ENCODE results near the gene GALNT2. TPM values are rescaled to one million over a fixed set of nuclear protein-coding genes. Genes with fewer than 3 reads are reported as not detected.

Gene GALNT2
- total RNA-seq, 1 donor from 2014 or later: 62.8 TPM

DNA sequence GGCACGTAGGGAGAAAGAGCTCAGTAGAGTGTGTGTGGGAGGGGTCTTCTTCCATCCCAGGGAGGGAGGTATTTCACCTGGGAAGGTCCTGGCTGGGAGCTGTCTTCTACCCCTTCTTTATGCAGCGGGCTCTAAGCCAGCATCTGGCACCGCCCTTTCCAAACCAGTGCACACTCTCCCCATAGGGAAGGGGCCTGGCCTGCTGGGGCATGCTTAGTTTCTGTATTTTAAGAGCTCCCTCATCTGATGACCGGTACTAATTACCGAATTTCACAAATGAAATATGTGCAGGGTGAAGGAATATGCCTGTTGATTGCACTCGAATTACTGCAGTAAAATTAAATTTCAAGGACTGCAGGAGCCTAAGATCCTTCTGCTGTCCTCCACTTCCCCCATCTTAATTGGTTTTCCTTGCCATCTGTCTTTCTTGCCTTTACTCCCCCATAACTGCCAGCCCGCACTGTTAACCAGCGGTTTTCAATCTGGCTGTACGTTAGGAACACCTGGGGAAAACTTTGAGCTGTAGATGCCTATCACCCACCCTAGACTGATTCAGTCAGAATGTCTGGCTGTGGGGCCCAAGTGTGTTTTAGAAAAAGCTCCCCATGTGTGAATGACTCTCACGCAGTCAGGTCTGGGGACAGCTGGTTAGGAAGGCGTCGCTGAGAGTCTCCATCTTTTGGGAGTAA is 20.1 kb downstream of the GALNT2 start:
- FAIRE-seq: no peak
- no peak for DNase-seq (ENCODE audit: low spot score in 2 of 2)

DNA sequence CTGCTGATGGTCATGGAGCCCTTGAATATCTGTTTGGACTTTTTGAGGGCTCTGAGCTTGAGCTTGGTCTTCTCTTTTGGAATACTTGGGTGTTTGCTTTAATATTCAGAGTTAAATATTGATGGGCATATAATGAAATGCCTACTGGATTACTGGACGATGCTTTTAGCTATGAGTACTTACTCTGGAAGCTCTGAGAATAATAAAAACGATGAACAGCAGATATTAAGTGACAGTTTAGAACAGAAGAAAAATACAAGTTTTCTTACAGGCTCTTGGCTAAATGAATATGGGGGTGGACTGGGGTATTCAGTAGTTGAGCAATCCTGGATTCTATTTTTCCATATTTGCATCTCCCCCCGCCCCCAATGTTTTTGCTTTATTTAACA is 20.7 kb downstream of the GALNT2 start:
- FAIRE-seq (no peak), DNase-seq (ENCODE audit: low spot score in 2 of 2) (no peak)

DNA sequence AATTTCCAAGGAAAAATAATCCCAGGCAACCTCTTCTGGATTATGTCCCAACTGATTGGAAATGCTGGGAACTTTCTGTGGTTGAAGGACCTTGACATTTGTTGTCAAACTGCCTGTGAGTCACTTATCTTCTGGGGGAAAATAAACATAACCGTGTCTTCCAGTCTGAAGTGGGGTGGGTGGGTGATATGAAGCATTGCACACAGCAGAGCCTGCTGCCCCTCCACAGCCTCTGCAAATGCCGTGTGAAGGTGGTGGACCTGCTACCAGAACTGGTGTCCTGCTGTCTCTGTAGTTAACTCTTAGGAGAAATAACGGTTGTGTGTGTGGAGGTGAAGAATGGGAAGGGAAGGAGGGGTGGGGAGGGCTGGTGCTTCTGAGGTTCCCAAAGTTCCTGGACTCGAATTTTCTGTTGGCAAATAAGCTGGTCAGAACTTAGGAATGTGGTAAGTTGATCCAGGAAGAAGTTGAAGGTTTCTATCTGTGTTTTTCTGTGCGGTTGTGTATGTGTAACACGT is 23.2 kb downstream of the GALNT2 start:
- DNase-seq (ENCODE audit: low spot score in 2 of 2): no peak
- FAIRE-seq: no peak

DNA sequence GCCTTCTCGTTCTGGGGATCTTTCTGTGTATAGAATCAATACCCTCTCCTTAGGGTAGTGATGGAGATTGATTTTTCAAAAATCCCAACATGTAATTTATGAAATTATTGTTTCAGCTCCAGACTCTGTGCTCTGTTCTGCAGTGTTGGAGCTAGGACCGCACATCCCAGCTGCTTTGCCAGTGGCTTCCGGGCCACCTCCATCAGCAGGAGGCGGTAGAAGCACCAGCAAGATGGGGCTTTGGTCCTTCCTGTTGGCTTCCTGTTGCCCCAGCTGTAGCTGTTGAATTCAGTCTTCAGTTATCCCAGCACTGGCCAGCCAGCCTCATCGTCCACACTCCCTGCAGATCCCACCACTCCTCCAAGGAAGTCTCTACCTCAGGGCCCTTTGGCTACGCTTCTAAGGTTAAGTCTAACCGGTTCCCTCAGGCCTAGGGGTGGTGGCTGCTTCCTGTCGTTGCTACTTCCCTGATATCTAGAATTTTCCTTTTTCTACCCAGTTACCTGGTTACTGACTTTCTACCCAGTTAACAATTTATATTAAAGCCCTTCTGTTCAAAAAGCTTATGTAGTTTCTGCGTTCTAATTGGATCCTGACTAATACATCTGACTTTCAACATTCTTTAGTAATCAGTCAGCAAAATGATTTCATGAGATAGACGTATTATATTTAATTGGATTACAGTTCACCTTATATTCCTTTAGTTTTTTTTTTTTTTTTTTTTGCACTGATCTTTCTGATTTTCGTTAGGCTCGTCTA is 24.6 kb downstream of the GALNT2 start:
- no peak for FAIRE-seq

DNA sequence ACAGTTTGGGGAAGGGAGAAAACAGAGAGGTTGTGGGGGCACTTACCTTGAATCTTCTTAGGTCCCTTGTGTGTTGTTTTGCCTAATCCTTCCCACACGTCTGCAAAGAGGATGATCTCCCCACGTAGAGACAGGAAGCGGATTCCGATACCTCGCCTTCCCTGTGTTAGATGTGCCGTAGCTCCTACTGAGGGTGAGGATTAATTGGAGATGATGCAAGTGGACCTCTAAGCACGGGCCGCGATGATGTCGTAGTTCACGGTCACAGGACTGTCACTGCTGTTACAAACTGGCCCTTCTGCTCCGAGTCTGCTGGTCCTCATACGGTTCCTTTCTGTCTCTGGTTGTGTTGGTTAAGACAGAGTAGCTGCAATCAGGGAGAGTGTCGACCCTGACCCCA is 27.7 kb downstream of the GALNT2 start:
- DNase-seq (ENCODE audit: low spot score in 2 of 2) (no peak), FAIRE-seq (no peak)

More for the DNA sequence above, 24.6 kb downstream of the GALNT2 start:
- no peak for DNase-seq (ENCODE audit: low spot score in 2 of 2)

DNA sequence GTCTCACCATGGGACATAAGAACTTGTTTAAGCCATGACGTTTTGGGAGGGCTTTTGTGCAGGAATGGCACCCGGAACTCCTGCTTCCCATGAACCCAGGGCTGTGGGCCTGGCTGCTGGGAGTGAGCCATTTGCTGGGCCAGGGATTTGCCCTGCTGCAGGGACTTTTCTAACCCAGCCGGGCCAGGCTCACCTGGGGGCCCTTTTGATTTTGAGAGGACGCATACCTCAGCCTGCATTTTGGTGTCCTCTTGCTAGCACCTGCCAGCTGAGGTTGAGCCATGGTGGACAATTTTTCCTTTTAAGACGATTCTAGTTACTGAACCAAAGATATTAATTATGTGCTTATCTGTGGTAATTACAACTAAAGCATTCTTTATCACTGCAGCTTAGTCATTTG is 28.9 kb downstream of the GALNT2 start:
- no peak for FAIRE-seq

DNA sequence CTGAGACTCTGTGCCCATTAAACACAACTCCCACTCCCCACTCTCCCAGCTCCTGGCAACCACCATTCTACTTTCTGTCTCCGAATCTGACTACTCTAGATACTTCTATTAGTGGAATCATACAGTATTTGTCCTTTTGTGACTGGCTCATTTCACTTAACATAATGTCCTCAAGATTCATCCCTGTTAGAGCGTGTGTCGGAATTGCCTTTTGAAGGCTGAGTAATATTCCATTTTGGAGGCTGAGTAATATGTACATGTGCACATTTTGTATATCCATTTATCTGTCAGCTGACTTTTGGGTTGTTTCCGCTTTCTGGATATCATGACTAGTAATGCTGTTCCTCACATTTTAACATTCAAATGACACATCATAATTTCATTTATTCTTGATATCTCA is 30.3 kb downstream of the GALNT2 start:
- DNase-seq (ENCODE audit: low spot score in 2 of 2) (no peak), FAIRE-seq (no peak)

More for the DNA sequence above, 28.9 kb downstream of the GALNT2 start:
- no peak for DNase-seq (ENCODE audit: low spot score in 2 of 2)

DNA sequence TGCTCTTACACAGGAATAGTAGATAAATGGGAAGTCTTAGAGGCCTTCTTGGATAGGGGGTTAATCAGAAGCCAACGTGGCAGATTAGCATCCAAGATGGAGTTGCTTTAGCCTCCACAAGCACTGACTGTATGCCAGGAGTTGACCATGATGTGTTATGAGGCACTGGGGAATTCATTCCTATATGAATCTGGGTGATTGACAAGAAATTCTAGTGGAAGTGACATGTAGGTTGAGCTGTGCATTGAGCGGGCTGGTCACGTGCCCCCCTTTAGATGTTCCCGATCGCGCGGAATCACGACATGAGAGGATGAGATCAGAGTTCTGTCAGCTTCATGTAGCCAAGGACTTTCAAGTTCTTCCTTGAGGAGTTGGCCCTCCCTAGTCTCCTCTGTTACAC is 31.7 kb downstream of the GALNT2 start:
- no peak for DNase-seq (ENCODE audit: low spot score in 2 of 2)
- no peak for FAIRE-seq

DNA sequence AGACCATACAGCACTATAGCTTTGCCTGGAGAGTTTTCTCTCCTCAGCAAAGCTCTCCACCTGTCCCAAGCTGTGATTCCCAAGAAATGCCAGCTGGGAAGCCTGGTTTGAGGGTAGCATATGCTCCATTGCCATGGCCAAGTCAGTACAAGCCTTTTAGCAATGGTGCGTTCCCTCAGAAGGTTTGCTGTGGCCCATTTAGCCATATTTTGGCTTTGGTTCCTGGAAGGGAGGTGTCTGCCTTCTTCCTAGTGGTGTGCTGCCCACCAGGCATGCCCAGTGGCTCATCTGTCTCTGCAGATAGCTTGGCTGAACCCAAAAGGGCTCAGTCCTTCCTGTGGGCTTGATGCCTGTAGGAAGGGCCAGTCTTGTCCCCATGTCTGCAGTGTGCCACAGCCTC is 32.4 kb downstream of the GALNT2 start:
- no peak for FAIRE-seq
- DNase-seq (ENCODE audit: low spot score in 2 of 2): no peak

DNA sequence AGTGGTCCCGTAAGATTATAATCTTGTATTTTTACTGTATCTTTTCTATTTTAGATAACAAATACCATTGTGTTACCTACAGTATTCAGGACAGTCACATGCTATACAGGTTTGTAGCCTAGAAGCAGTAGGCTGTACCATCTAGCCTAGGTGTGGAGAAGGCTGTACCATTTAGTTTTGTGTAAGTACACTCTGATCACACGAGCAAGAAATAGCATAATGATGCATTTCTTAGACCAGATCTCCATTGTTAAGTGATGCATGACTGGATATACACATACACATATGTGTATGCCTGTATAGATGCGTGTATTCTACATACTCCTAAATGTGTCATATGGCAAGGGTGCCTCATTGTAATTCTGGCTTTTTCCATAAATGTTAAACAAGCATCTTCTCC is 33.9 kb downstream of the GALNT2 start:
- no peak for FAIRE-seq
- DNase-seq (ENCODE audit: low spot score in 2 of 2): no peak

DNA sequence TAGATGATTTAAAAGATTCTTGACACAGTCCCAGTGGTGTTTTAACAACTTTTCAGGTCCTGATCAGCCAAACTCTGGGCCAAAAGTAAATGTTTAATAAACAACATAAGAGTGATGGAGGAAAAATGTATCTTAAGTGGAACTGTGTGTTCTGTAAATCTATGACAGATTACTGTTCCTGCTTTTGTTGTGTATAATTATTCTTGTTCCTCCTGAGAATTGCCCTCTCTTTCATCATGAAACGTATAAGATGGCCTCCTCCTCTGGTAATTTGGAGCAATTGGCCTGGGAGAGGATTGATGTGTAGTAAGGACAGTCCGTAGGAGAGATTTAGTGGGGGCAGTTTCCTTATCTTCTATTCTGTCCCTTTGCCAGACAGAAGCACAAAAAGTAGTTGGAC is 34.5 kb downstream of the GALNT2 start:
- FAIRE-seq (no peak), DNase-seq (ENCODE audit: low spot score in 2 of 2) (no peak)

DNA sequence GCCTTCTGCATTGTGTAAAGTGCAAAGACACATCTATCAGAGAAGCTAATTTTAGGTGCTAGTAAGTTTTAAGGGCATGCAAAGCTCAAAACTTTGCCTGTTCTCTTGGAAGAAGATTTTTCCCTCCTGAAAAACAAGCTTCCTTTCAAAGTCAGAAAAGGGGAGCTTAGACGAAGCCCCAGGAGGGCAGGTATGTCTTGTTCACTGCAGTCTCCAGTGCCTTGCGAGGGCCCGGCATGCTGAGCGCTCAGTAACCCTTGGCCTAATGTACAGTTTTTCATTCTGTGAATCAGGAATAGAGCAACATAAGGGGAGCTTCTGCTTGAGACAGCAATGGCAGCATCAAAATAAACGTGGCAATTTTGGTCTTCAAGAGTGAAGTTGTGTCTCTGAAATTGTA is 35.0 kb downstream of the GALNT2 start:
- no peak for DNase-seq (ENCODE audit: low spot score in 2 of 2)

DNA sequence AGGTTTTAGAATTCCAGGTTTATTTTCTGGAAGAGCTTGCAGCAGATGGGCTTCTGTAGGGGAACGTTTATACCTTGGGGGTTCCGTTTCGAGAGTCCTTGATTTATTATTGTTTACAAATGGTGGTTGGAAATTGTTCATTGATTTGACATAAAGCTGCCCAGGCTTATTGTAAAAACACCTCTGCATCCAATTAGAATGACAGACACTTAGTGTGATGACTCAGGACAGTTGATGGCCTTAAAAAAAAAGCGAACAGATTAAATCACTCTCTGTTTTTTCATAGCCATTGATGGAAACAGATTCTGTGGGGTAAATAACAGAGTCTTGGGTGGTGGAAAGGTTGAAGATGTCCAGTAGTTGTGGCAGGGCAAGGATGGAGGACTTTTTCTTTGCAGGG is 35.4 kb downstream of the GALNT2 start:
- no peak for DNase-seq (ENCODE audit: low spot score in 2 of 2)
- no peak for FAIRE-seq

More for the DNA sequence above, 35.0 kb downstream of the GALNT2 start:
- FAIRE-seq: no peak

DNA sequence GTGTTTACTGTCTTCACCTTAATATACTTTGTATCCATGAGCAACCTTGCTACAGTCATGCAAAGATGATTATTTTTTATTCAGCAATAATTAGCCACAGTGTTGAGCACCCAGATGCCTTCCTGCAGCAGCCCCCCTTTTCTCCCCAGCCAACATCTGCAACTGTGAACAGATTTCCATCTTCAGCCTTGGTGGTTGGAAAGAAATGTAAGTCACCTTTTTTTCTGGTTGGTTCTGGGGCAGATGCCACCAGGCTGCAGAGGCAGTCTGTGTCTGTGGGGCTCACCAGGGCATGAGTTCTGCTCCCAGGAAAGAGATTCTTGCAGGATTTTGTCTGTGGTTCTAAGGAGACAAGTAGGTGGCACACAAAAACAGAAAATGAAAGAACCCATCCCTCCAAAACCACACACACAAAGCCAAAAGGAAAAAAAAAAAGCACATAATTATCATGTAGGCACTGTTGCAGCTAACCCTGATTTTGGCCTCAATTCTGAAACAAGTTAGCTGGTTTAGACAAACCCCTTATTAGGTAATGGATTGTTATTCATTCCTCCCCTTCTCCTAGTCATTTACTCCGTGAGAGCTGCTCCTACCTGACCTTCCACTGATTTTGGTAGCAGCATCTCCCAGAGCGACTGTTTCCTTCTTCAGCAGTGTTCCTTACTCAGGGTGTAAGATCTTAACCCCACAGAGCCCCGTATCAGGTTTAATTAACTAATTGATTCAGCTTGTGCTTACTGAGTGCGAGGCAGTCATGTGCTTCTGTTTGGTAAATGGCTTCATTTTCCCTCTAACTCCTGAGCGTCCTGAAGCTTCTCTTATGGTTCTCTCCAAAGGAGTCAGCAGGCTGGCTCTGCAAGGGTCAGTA is 36.5 kb downstream of the GALNT2 start:
- no peak for DNase-seq (ENCODE audit: low spot score in 2 of 2)
- FAIRE-seq: no peak

DNA sequence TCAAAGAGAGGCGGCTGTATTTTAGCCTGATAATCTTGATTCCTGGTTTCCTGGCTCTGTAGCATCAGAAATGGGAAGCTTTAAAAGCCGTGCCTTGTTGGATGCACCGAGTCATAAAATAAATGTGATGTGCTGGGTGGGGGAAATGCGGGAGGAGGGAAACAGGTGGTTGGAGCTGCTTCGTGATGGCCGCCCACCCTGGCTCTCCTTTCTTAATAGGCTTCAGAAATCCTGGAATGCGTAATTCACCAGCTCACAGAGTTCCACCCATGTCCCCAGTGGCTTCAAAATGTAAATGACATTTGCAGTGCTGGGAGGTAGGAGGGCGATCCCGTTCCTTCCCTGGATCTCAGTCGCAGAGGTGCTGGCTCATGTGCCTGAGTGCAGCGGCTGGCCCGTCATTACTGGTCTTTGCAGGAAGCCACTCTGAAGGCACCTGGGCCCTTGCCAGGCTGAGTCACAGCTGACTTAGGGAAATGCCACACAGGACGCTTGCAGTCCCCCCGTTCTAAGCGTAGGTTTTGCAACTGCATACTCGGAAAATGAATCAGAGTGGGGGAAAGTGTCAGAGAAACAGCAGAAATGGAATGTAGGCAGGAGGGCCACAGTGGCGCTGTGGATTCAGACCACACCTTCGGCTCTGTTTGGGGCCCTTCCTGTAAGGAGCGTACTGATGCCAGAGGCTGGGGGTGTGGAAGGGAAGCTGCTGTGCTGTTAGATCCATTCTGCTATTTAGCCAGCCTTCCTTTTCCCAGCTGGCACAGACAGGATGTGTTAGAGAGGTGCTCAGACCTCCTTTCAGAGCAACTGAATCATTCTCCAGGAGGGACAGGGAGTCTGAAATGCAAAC is 37.6 kb downstream of the GALNT2 start:
- FAIRE-seq: no peak
- peak in 1 of 2 donors; percentile 79 for DNase-seq (ENCODE audit: low spot score in 2 of 2)

DNA sequence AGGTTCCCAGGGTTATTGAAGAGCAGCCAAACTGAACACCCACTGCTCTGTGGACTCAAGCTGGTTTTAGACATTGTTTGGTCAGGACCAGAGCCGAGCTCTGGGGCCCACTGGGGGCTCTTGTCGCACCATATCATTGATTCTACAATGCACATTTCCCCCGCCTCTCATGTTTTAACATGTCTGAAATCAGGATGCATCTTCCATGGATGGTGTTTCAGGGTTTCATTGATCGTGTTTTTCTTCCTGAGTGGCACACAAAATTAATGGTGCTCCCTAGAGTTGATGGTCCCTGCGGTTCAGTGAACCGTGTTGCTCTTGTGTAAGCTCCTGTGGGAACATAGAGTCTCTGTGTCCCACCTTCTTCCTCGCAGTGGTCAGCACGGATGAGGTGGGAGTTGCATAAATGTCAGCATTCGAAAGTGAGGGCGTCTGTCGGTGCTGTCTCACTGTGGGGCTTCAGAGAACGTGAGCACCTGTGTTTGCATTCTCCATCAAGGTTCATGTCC is 38.3 kb downstream of the GALNT2 start:
- FAIRE-seq: no peak

DNA sequence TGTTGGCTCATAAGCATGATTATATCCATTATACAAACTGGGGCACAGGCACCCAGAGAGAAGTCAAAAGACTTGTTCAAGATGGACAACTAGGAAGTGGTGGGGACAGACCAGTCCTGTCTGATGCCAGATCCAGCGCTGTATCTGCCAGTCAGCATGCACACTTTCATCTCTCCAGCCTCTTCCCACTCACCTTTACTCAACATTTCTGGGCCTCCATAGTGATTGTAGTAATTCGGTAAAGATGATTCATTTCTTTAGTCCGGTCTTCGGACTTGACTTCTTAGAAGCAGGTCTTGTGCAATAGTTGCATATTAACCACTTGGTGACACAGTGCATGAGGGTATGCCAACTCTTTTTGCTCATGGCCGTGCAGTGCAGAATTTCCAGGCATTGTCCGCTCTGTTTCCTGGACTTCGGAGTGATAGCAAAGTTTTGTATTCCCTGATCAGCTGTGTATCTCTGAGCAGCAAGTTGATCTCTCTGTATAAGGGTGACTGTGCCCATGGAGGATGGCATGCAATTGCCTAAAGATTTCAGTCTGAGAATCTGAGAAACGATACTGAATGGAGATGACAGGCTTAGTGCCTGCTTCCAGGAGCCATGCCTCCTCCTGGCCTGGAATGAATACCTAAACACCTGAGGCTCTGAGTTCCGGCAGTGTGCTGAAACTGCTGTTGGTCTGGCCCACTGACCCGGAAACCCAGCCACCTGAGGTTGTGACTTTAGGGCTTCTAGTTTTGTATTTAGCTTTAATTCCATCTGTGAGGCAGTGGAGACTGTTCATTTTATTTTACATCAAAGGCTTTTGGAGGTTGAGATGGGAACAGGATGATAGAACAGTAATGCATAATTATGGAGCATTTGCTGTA is 39.0 kb downstream of the GALNT2 start:
- no peak for FAIRE-seq

More for the DNA sequence above, 38.3 kb downstream of the GALNT2 start:
- no peak for DNase-seq (ENCODE audit: low spot score in 2 of 2)

DNA sequence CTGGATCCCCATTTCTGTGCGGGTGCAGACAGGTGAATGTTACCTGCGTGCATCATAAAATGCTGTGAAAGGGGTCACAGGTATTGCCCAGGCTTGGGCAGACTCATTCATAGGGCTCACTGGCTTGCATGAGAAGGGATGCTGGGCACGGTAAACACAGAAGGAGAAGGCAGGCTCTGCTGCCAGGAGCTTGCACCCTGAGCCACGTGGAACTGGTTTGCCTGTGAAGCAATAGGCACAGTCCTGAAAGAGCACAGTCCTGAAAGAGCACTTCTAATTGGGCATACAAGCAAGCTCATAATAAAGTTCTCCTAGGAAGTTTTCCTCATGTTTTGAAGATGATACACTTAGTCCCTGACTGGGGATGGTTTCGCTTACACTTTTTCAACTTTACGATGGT is 40.9 kb downstream of the GALNT2 start:
- DNase-seq (ENCODE audit: low spot score in 2 of 2) (no peak), FAIRE-seq (no peak)

More for the DNA sequence above, 39.0 kb downstream of the GALNT2 start:
- DNase-seq (ENCODE audit: low spot score in 2 of 2): no peak

DNA sequence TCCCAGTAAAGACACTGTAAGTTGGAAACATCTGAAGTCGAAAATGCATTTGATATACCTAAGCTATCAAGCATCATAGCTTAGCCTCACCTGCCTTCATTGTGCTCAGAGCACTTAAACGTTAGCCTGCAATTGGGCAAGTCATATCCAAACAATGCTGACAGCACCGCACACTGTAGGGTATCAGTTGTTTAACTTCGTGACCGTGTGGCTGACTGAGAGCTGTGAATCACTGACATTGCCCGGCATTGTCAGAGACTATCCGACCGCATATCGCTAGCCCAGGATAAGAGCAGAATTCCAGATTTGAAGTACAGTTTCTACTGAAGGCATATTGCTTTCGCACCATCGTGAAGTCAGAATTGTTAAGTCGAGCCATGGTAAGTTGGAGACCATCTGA is 41.5 kb downstream of the GALNT2 start:
- no peak for DNase-seq (ENCODE audit: low spot score in 2 of 2)
- FAIRE-seq: no peak
